Upper lobe of left lung (tissue), 6 donors: ENCODE data around the gene SMG1. TPM values are rescaled to one million over a fixed set of nuclear protein-coding genes. Genes with fewer than 3 reads are reported as not detected.

Source experiments
- ATAC-seq, 2 donors: fragments of 200-7000 bp; cut with Tn5 transposase; one replicate each; pipeline ENCODE4 v1.9.1; 2022; ENCODE audit warnings: mild to moderate bottlenecking in 2 of 2, moderate library complexity in 2 of 2; ENCODE audit not compliant: low FRiP score in 2 of 2
- DNase-seq, 2 donors: peaks; one replicate each; pipeline ENCODE4 v3.0.0-alpha.2; 2019 to 2020
- H3K27ac ChIP-seq, 4 donors: fragments of 200-600 bp; sonication (generic); one replicate each; pipeline ENCODE4 v1.5.1; 2016 to 2019
- H3K27me3 ChIP-seq, 4 donors: fragments of 200-600 bp; sonication (generic); one replicate each; pipeline ENCODE4 v1.5.1; 2017 to 2019
- H3K36me3 ChIP-seq, 4 donors: fragments of 200-600 bp; sonication (generic); one replicate each; pipeline ENCODE4 v1.5.1; 2016 to 2019
- H3K4me1 ChIP-seq, 4 donors: fragments of 200-600 bp; sonication (generic); one replicate each; pipeline ENCODE4 v1.5.1; 2018 to 2019
- H3K4me3 ChIP-seq, 4 donors: fragments of 200-600 bp; sonication (generic); one replicate each; pipeline ENCODE4 v1.5.1; 2017 to 2019; ENCODE audit warnings: mild to moderate bottlenecking in 2 of 4, moderate library complexity in 1 of 4
- H3K9me3 ChIP-seq, 4 donors: fragments of 200-600 bp; sonication (generic); one replicate each; pipeline ENCODE4 v1.5.1; 2018 to 2019
- CTCF ChIP-seq, 6 experiments: fragments of 450-650 bp in 4 of 6; fragments of 200-600 bp in 2 of 6; sonication (generic) in 2 of 6; IDR thresholded peaks; one replicate each; pipeline ENCODE4 v1.5.1; 2016 to 2019; ENCODE audit warnings: antibody characterized with exemption in 6 of 6
- EP300 ChIP-seq, 4 donors: sonication (generic); formaldehyde crosslinking; IDR thresholded peaks; one replicate each; pipeline ENCODE4 v1.5.1; 2017; ENCODE audit warnings: antibody characterized with exemption in 4 of 4, control low read depth in 2 of 4
- POLR2A ChIP-seq, 4 donors: fragments of 450-650 bp; IDR thresholded peaks; one replicate each; pipeline ENCODE4 v1.5.1; 2016 to 2017; ENCODE audit warnings: antibody characterized with exemption in 4 of 4, mild to moderate bottlenecking in 2 of 4
- POLR2AphosphoS5 ChIP-seq, 2 donors: sonication (generic); formaldehyde crosslinking; IDR thresholded peaks; one replicate each; pipeline ENCODE4 v1.5.1; 2017; ENCODE audit warnings: antibody characterized with exemption in 2 of 2
- WGBS, 2 donors: methylation state at CpG; one replicate each; pipeline ENCODE4 v1.1.5; 2017 to 2018; 5-methylcytosine and 5-hydroxymethylcytosine counted together
- total RNA-seq, 6 donors: library from RNA; depleted of rRNA in 4 of 6; stranded (reverse); fragments of >200 nt in 4 of 6; gene quantifications; one replicate each; pipeline versions ENCODE4 v1.1.0 to v1.2.1, GENCODE V29; 2016 to 2021
- donor health status: DM: no; HTN: no; CAD: no; lungs with moderate emphysema.
- donor health status: DM: no; HTN: yes; CAD: no; lungs with severe emphysema.

Gene SMG1
- total RNA-seq, 6 donors from 2014 or later, result 39.2 to 122 (median 69.6) TPM

- Histone ChIP-seq H3K27me3 (no peaks in the 10 kb centered on the region), H3K4me3 (no peak overlapping the region), H3K27ac (no peak overlapping the region), H3K9me3 (no peaks in the 10 kb centered on the region), H3K4me1 (peaks cover 3 to 9% (median 8%) of the 10 kb centered on the region in 4 donors), H3K36me3 (no peaks in the 10 kb centered on the region)
- ATAC-seq (no peak), DNase-seq (no peak)
- no peak for TF ChIP-seq EP300 (IDR thresholded peaks at IDR 0.05)
- no peak for TF ChIP-seq POLR2AphosphoS5 (IDR thresholded peaks at IDR 0.05)
- TF ChIP-seq POLR2A (IDR thresholded peaks at IDR 0.05), result no peak
- no peak for TF ChIP-seq CTCF (IDR thresholded peaks at IDR 0.05)
- WGBS, 2 donors, result 85 to 91% methylated on average over 7 of the region's 7 CpGs
Observed at GRCh38 chr16:18943414-18943813, 17.2 kb upstream of the SMG1 start.

GRCh38 chr16:18942061-18942460 is 15.9 kb upstream of the SMG1 start:
- Histone ChIP-seq H3K4me3 (no peak overlapping the region), H3K4me1 (peaks cover 3 to 9% (median 8%) of the 10 kb centered on the region in 4 donors), H3K27me3 (no peaks in the 10 kb centered on the region), H3K9me3 (no peaks in the 10 kb centered on the region), H3K27ac (no peak overlapping the region), H3K36me3 (no peaks in the 10 kb centered on the region)
- ATAC-seq, result no peak
- no peak for DNase-seq
- WGBS, 2 donors, result 38 to 52% methylated on average over 1 of the region's 1 CpG
- TF ChIP-seq EP300 (IDR thresholded peaks at IDR 0.05) (no peak), CTCF (IDR thresholded peaks at IDR 0.05) (no peak), POLR2AphosphoS5 (IDR thresholded peaks at IDR 0.05) (no peak), POLR2A (IDR thresholded peaks at IDR 0.05) (no peak)

- ATAC-seq (no peak), DNase-seq (no peak)
- H3K9me3 ChIP-seq, result no peaks in the 10 kb centered on the region
- peaks cover 3 to 9% (median 5%) of the 10 kb centered on the region in 4 donors for H3K4me1 ChIP-seq
- no peak overlapping the region for H3K27ac ChIP-seq
- H3K36me3 ChIP-seq, result no peaks in the 10 kb centered on the region
- no peak overlapping the region for H3K4me3 ChIP-seq
- no peak for TF ChIP-seq POLR2A (IDR thresholded peaks at IDR 0.05)
- TF ChIP-seq POLR2AphosphoS5 (IDR thresholded peaks at IDR 0.05), result no peak
- TF ChIP-seq CTCF (IDR thresholded peaks at IDR 0.05), result no peak
- no peak for TF ChIP-seq EP300 (IDR thresholded peaks at IDR 0.05)
- H3K27me3 ChIP-seq, result no peaks in the 10 kb centered on the region
Observed at GRCh38 chr16:18941471-18941870, 15.3 kb upstream of the SMG1 start.

- no peaks in the 10 kb centered on the region for H3K9me3 ChIP-seq
- H3K4me3 ChIP-seq, result no peak overlapping the region
- H3K27ac ChIP-seq, result no peak overlapping the region
- peaks cover 0 to 4% (median 0%) of the 10 kb centered on the region in 4 donors for H3K4me1 ChIP-seq
- ATAC-seq, result no peak
- H3K27me3 ChIP-seq, result no peaks in the 10 kb centered on the region
- no peaks in the 10 kb centered on the region for H3K36me3 ChIP-seq
- TF ChIP-seq POLR2AphosphoS5 (IDR thresholded peaks at IDR 0.05), result no peak
- no peak for TF ChIP-seq EP300 (IDR thresholded peaks at IDR 0.05)
- TF ChIP-seq CTCF (IDR thresholded peaks at IDR 0.05), result no peak
- no peak for TF ChIP-seq POLR2A (IDR thresholded peaks at IDR 0.05)
- WGBS, 2 donors, result 96 to 97% methylated on average over 9 of the region's 9 CpGs
- no peak for DNase-seq
Observed at GRCh38 chr16:18938986-18939385, 12.8 kb upstream of the SMG1 start.

- H3K27ac ChIP-seq, result no peak overlapping the region
- DNase-seq (no peak), ATAC-seq (no peak)
- H3K36me3 ChIP-seq, result no peaks in the 10 kb centered on the region
- H3K4me3 ChIP-seq, result no peak overlapping the region
- no peaks in the 10 kb centered on the region for H3K27me3 ChIP-seq
- TF ChIP-seq POLR2AphosphoS5 (IDR thresholded peaks at IDR 0.05), result no peak
- no peak for TF ChIP-seq CTCF (IDR thresholded peaks at IDR 0.05)
- TF ChIP-seq EP300 (IDR thresholded peaks at IDR 0.05), result no peak
- TF ChIP-seq POLR2A (IDR thresholded peaks at IDR 0.05), result no peak
- peaks cover 0 to 4% (median 0%) of the 10 kb centered on the region in 4 donors for H3K4me1 ChIP-seq
- no peaks in the 10 kb centered on the region for H3K9me3 ChIP-seq
Observed at GRCh38 chr16:18937390-18937789, 11.2 kb upstream of the SMG1 start.
